ENCODE data around the gene PRMT9. TPM values are rescaled to one million over a fixed set of nuclear protein-coding genes. Genes with fewer than 3 reads are reported as not detected.

PRMT9 gene
- polyA plus RNA-seq, 1 experiment = 12.4 TPM

- Histone ChIP-seq H3K27me3 (ENCODE audit: control insufficient read depth, insufficient read depth, low read length) (no peaks in the 10 kb centered on the region), H3K27ac (ENCODE audit: low read depth, low read length) (no peak overlapping the region), H3K9me3 (ENCODE audit: control insufficient read depth, insufficient read depth, low read length) (peaks cover 2% of the 10 kb centered on the region; the same call in 1 of the 2 replicates), H3K4me3 (ENCODE audit: low read depth, low read length) (no peak overlapping the region)
- DNase-seq (ENCODE audit: low read depth, low spot score) = no peak
- no peak for TF ChIP-seq CTCF (IDR thresholded peaks at IDR 0.05; ENCODE audit: low read depth, low read length)
- CTCF ChIA-PET = interaction anchor here (0.9 to 5.0 kb wide), 3 partner anchors 34 to 192 kb away, joined by 3 to 77 read pairs (median 4); no protein-coding TSS in a partner anchor
- POLR2A ChIA-PET = interaction anchor here (0.6 to 1.6 kb wide), 3 partner anchors 58 to 78 kb away, joined by 3 to 8 read pairs (median 4); partner anchors contain the start of gene ARHGAP10
These were observed 9.9 kb downstream of the PRMT9 start for GRCh38 chr4:147674073-147674472.

- CTCF ChIA-PET = interaction anchor here (1.3 kb wide), 1 partner anchor 208 kb away, joined by 4 read pairs; no protein-coding TSS in a partner anchor
- DNase-seq (ENCODE audit: low read depth, low spot score) = no peak
- no peak overlapping the region for H3K4me3 ChIP-seq (ENCODE audit: low read depth, low read length)
- TF ChIP-seq CTCF (IDR thresholded peaks at IDR 0.05; ENCODE audit: low read depth, low read length) = no peak
- H3K27me3 ChIP-seq (ENCODE audit: control insufficient read depth, insufficient read depth, low read length) = no peaks in the 10 kb centered on the region
- H3K27ac ChIP-seq (ENCODE audit: low read depth, low read length) = no peak overlapping the region
- H3K9me3 ChIP-seq (ENCODE audit: control insufficient read depth, insufficient read depth, low read length) = no peaks in the 10 kb centered on the region; the same call in 1 of the 2 replicates
- POLR2A ChIA-PET = interaction anchor here (0.5 kb wide), 1 partner anchor 241 kb away, joined by 4 read pairs; no protein-coding TSS in a partner anchor
These were observed 25.5 kb downstream of the PRMT9 start for GRCh38 chr4:147658501-147658900.

- no peak for TF ChIP-seq CTCF (IDR thresholded peaks at IDR 0.05; ENCODE audit: low read depth, low read length)
- Histone ChIP-seq H3K27me3 (ENCODE audit: control insufficient read depth, insufficient read depth, low read length) (no peaks in the 10 kb centered on the region), H3K9me3 (ENCODE audit: control insufficient read depth, insufficient read depth, low read length) (no peaks in the 10 kb centered on the region; the same call in 1 of the 2 replicates), H3K27ac (ENCODE audit: low read depth, low read length) (no peak overlapping the region), H3K4me3 (ENCODE audit: low read depth, low read length) (no peak overlapping the region)
- no peak for DNase-seq (ENCODE audit: low read depth, low spot score)
- CTCF ChIA-PET = interaction anchor here (3.7 kb wide), 1 partner anchor 211 kb away, joined by 31 read pairs; no protein-coding TSS in a partner anchor
- POLR2A ChIA-PET = no interaction called here
These were observed 28.3 kb downstream of the PRMT9 start for GRCh38 chr4:147655639-147656038.

GRCh38 chr4:147651563-147651962 lies 32.4 kb downstream of the PRMT9 start:
- ChIA-PET POLR2A (no interaction called here), CTCF (interaction anchor here (1.2 to 3.9 kb wide), 2 partner anchors 214 to 215 kb away, joined by 8 to 35 read pairs; no protein-coding TSS in a partner anchor)

More at GRCh38 chr4:147651563-147651962, 32.4 kb downstream of the PRMT9 start:
- Histone ChIP-seq H3K27ac (ENCODE audit: low read depth, low read length) (no peak overlapping the region), H3K27me3 (ENCODE audit: control insufficient read depth, insufficient read depth, low read length) (no peaks in the 10 kb centered on the region), H3K9me3 (ENCODE audit: control insufficient read depth, insufficient read depth, low read length) (no peaks in the 10 kb centered on the region), H3K4me3 (ENCODE audit: low read depth, low read length) (no peak overlapping the region)
- no peak for TF ChIP-seq CTCF (IDR thresholded peaks at IDR 0.05; ENCODE audit: low read depth, low read length)
- no peak for DNase-seq (ENCODE audit: low read depth, low spot score)

Measured in AG04450 (cell line).